Ishikawa (cell line): ENCODE measurements around the gene HOXA9.

ENCODE experiments used
- CEBPB ChIP-seq: IDR thresholded peaks from 2 replicates; pipeline ENCODE4 v1.6.1; 2012
- EGR1 ChIP-seq: IDR thresholded peaks from 2 replicates; pipeline ENCODE4 v1.6.1; 2012
- EP300 ChIP-seq: IDR thresholded peaks from 2 replicates; pipeline ENCODE4 v1.6.1; 2012; ENCODE audit warnings: borderline replicate concordance
- FOXM1 ChIP-seq: IDR thresholded peaks from 2 replicates; pipeline ENCODE4 v1.6.1; 2012; ENCODE audit warnings: low read depth, borderline replicate concordance
- NFIC ChIP-seq: IDR thresholded peaks from 2 replicates; pipeline ENCODE4 v1.6.1; 2012
- TCF12 ChIP-seq: IDR thresholded peaks from 2 replicates; pipeline ENCODE4 v1.6.1; 2012; ENCODE audit warnings: low read depth
- YY1 ChIP-seq: IDR thresholded peaks from 2 replicates; pipeline ENCODE4 v1.6.1; 2012; ENCODE audit warnings: low read depth
- TF ChIP-seq, protein P1 (sequence below): IDR thresholded peaks from 2 replicates; pipeline ENCODE4 v1.6.1; 2012
- TF ChIP-seq, protein P2 (sequence below): IDR thresholded peaks from 2 replicates; pipeline ENCODE4 v1.6.1; 2012; ENCODE audit warnings: low read depth, mild to moderate bottlenecking

DNA sequence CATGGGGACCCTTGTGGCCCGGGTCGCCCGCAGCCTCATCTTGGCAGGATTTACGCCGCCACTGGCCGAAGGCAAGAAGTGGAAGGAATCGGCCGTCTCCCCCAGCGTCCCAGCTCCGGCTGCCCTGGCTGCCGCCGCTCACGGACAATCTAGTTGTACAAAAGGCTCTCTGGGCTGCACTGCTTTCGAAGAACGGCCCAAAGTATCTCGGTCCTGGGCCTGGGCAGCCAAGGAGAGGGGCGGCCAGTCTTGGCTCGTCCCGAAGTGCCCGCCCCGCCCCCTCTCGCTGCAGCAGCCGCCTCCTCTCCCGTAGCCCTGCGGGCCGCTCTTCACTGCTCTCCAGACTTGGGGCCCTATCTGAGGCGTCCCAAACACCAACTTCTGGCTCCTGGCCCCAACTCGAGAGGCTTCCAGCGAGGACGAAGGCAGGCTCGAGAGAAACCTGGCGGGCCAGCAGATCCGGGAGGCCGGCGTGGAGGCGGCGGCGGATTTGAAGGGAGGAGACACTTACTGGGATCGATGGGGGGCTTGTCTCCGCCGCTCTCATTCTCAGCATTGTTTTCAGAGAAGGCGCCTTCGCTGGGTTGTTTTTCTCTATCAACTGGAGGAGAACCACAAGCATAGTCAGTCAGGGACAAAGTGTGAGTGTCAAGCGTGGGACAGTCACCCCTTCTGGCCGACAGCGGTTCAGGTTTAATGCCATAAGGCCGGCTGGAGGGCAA, 809 bp downstream of the HOXA9 start:
- TF ChIP-seq FOXM1 (no peak), EGR1 (no peak), YY1 (no peak), EP300 (no peak), NFIC (no peak), CEBPB (no peak), TCF12 (no peak)
- TF ChIP-seq, protein P1, sequence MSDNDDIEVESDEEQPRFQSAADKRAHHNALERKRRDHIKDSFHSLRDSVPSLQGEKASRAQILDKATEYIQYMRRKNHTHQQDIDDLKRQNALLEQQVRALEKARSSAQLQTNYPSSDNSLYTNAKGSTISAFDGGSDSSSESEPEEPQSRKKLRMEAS = no peak
- TF ChIP-seq, protein P2, sequence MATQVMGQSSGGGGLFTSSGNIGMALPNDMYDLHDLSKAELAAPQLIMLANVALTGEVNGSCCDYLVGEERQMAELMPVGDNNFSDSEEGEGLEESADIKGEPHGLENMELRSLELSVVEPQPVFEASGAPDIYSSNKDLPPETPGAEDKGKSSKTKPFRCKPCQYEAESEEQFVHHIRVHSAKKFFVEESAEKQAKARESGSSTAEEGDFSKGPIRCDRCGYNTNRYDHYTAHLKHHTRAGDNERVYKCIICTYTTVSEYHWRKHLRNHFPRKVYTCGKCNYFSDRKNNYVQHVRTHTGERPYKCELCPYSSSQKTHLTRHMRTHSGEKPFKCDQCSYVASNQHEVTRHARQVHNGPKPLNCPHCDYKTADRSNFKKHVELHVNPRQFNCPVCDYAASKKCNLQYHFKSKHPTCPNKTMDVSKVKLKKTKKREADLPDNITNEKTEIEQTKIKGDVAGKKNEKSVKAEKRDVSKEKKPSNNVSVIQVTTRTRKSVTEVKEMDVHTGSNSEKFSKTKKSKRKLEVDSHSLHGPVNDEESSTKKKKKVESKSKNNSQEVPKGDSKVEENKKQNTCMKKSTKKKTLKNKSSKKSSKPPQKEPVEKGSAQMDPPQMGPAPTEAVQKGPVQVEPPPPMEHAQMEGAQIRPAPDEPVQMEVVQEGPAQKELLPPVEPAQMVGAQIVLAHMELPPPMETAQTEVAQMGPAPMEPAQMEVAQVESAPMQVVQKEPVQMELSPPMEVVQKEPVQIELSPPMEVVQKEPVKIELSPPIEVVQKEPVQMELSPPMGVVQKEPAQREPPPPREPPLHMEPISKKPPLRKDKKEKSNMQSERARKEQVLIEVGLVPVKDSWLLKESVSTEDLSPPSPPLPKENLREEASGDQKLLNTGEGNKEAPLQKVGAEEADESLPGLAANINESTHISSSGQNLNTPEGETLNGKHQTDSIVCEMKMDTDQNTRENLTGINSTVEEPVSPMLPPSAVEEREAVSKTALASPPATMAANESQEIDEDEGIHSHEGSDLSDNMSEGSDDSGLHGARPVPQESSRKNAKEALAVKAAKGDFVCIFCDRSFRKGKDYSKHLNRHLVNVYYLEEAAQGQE = no peak
